Activated CD8-positive, alpha-beta memory T cell treated with anti-CD3 and anti-CD28 coated beads, Interleukin-2, amount 50 U/mL, for 4 hours (primary cell): ENCODE measurements around the gene DEF6.

ENCODE experiments used
- DNase-seq: peaks from one replicate; pipeline ENCODE4 v3.0.0-alpha.2; 2020

Gene DEF6, protein sequence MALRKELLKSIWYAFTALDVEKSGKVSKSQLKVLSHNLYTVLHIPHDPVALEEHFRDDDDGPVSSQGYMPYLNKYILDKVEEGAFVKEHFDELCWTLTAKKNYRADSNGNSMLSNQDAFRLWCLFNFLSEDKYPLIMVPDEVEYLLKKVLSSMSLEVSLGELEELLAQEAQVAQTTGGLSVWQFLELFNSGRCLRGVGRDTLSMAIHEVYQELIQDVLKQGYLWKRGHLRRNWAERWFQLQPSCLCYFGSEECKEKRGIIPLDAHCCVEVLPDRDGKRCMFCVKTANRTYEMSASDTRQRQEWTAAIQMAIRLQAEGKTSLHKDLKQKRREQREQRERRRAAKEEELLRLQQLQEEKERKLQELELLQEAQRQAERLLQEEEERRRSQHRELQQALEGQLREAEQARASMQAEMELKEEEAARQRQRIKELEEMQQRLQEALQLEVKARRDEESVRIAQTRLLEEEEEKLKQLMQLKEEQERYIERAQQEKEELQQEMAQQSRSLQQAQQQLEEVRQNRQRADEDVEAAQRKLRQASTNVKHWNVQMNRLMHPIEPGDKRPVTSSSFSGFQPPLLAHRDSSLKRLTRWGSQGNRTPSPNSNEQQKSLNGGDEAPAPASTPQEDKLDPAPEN

DNA sequence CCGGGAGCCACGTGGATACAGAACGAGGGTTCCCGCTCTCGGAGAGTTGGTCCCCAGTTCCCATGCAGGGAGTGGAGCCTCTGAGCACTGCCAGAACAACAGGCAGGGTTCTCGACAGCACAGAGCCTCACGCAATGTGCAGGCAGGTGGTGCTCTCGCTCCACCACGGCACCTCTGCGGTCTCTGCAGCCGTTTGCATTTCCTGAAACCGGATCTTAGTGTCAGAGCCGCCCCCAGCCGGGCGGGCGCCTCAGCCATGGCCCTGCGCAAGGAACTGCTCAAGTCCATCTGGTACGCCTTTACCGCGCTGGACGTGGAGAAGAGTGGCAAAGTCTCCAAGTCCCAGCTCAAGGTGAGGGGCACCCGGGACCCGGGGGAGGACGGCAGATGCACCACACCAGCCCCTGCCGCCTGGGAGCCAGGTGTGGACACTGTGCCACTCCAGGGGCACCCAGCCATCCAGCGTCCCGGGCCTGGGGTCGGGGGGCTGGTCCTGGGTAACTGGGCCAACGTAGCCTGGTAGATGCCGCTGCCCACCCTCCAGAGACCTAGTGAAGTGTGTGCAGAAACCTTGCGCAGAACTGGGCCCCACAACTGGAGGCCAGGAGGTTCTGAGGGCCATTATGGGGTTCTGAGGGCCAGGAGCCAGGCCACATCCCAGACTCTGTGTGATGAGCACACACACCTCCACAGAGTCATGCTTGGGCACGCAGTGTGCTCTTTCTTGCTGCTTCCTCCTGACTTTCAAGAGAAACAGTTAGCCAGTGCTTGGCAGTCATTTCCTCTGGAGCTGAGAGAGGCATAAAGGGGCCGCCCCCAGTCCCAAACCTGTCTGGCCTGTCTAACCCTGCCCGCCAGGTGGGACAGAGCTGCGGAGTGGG lies at the start of gene DEF6:
DEF6 (plus strand) TSS at position 218 of the 881 bp plus-strand sequence; CDS start at position 257, 39 bp downstream.
- DNase-seq: peak; percentile 88

DNA sequence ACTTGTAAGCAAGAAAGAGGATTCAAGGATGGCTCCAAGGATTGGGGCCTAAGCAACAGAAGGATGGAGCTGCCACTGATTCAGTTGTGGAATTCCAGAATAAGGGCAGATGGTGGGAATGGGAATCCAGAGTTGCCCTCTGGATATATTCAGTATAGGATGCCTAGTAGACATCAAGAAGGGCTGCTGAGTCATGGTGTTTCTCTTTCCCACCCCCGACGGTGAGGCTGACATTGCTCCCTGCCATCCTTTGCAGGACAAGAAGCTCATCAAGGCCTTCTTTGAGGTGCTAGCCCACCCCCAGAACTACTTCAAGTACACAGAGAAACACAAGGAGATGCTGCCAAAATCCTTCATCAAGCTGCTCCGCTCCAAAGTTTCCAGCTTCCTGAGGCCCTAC lies 49.3 kb upstream of the DEF6 start:
- DNase-seq: no peak

DNA sequence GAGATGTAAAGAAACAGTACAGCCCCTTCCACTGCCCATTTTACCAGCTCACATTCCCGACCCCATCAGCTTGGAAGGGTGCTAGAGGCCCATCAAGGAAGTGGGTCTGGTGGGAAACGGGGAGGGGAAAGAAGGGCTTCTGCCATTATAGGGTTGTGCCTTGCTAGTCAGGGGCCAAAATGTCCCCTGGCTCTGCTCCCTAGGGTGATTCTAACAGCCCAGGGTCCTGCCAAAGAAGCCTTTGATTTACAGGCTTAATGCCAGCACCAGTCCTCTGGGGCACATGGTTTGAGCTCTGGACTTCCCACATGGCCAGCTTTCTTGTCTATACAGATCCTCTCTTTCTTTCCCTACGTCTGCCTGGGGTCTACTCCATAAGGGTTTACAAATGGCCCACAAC lies 48.7 kb upstream of the DEF6 start:
- no peak for DNase-seq

DNA sequence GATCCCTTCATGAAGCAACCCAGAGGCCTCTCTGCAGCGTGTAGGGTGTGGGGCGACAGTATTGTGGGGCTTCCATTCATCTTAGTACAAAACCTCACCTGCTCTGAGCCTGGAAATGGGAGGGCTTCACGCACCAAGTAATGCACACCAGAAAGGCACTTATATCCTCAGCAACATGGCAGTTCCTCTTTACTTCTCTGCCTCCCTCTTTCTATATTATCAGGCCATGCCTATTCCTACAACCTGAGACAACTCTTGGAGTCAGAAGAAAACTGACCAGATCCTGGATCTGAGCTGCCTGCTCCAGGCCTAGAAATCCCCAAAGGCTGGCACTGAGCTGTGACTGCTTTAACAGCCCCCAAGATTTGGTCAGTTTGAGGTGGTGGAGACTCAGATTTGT lies 45.7 kb upstream of the DEF6 start:
- DNase-seq: no peak

DNA sequence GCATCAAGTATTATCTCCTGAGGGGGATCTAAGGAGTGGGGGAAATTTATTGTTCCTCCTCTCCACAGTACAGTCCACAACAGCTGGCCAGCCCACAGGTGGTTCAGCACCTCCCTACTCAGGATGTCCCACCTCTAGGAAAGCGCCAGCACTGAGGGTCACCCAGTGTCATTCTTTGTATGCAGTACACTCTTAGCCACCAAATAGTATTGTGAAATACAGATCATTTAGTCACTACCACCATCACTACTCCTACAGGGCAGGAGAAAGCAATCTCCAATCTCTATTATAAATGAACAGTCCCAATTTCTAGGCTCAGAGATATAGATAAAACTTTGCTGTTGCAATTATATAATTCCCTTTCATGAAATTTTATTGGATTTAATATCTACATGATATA lies 44.4 kb upstream of the DEF6 start:
- no peak for DNase-seq

DNA sequence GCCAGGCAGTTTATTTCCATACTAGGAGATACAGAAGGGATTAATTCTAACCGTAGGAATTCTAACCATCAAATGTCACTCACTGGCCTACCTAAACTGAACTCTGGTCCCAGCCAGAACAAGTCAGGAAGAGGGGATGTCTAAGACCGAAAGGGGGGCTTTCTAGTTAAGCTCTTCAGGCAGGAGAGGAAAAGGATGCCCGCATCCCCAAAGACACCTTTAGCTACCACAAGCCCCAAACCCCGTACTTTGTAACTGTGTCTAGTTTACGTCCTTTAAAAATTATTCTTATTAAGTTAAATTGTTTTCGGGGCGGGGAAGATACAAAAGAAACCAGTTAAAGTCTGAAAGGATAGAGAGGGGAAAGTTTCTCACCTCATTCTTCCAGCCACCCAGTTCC lies 39.3 kb upstream of the DEF6 start:
- DNase-seq: no peak

DNA sequence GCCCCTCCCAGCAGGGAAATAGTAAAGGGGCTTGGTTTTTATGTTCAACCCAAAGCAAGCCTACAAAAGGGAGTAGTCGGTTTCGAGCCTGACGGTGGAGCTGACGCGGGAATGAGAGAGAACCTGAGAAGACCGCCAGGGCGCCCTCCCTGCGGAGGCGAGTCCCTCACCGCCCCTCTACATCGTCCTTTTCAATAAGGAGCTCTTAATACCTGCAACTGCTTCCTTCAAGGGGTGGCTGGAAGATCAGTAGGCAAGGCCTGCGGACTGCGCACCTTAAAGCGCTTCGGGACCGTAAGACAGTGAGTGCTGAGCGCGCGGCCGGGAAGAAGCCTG lies 38.8 kb upstream of the DEF6 start:
- DNase-seq: peak; percentile 50

DNA sequence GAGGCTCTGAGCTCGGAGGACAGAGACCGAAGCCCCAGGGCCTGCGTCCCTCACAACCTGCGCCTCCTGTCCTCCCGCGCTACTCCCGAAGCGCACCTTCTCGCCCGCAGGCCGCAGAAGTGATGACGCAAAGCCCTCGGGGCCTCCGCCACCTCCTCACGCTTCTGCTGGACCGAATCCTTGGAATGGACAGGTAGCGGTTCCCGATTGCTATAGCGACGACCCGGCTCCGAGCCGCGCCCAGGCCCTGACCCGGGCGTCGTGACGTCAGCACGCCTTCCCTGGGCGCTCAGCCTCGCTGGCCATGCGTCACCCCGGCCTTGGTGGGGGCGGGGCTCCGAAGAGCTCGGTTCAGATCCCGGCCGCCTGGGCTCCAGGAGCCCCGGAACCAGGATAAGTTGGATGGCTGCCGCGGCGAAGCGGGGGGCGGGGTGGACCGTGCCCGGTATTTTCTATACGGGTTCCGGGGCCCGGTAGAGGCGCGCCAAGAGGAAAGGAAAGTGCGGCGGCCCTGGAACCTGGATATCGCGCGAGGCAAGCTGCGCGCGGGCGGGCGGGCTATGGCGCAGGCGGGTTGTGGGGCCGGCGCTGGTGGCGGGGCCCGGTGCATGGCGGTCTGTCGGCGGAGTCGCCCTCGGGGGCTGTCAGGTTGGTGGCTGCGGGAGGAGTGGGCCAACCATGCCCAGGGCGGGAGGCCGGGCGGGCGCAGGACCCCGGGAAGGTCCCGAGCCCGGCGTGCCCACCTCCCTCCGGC lies 38.2 kb upstream of the DEF6 start, which contains the start of gene ZNF76:
ZNF76 (plus strand) TSS at position 542 of the 754 bp plus-strand sequence. CDS start 21,417 bp downstream, outside the sequence.
- DNase-seq: peak; percentile 92

DNA sequence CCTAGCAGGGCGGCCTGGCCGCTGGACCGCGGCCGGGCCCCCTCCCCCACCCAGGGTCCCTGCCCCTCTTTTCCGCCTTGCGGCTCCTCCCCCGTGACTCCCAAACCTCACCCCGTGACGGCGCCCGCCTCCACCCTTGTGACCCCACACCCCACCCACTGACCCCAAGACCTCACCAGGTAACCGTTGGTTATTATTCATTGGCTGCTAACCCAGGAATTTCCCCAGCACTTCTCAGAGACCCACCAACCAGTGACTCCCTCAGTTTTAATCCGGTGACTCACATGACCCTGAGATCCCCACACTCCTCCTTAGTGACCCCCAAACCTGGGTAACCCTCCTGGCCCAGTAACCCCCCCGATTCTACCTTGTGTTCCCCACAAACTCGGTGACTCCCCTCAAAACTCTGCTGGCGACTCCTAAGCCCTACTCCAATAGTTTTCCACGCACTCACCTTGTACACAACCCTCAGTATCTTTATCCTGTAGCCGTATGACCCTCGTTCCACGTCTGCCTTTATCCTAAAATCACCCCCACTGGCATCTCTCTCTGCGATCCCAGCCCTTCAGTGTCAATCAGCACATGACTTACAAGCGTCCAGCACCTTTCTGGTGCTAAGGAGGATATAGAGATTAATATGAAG lies 37.5 kb upstream of the DEF6 start:
- DNase-seq: peak; percentile 82

DNA sequence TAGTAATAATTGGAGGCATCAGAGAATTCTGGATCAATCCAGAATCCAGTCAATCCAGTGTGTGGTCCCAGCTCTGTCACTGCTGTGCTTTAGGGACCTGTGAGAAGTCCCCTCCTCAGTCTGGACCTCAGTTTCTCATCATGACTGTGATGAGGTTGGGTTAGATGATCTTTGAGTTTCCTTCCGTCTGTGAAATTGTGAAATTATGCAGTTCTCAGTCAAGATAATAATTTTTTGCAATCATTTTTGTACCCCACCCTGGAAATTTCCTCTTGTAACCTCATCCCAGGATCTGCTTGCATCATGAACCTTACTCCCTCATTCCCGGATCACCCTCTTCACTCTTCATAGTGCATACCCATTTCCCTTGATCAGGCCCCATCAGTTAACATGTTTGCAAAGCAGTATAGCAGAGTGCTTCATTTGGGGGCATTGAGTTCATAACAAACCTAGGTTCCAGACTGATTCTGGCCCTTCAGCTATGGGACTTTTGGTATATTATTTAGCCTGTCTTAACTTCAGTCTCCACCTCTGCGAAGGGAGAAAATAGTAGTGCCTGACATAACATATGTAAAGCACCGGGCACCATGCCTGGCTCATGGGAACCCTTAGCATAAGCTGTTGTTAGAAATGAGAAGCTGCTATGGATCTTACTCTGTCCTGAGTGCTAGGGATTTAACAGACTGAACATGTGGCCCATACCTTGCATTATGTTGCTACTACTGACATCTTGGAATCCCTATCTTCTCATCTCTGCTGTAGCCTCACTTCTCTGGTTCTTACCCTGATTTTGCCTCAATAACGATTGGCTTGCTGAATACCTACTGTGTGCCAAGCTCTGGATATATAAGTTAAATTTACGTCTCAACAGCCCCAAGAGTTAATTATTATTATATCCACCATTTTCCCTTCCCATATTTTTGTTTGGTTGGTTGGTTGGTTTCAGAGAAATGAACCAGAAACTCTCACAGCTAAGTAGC lies 36.7 kb upstream of the DEF6 start:
- DNase-seq: no peak

DNA sequence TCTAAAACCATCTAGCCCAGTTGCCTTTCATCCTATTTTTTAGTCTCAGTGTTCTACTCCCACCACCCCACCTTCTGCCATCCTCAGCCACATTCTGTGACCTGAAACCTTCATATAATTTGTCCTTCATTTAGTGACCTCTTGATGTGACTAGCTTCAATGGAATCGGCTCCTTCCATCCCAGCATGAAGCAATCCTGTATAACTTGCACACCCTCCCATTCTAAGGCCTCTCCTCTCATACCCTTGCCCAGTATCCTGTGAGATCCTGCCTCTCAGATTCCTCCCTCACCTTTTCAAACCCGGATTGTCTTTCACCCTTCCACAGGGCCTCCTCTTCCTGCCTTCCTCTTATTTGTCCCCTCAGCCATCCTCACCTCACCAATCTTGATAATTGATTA lies 35.0 kb upstream of the DEF6 start:
- no peak for DNase-seq

DNA sequence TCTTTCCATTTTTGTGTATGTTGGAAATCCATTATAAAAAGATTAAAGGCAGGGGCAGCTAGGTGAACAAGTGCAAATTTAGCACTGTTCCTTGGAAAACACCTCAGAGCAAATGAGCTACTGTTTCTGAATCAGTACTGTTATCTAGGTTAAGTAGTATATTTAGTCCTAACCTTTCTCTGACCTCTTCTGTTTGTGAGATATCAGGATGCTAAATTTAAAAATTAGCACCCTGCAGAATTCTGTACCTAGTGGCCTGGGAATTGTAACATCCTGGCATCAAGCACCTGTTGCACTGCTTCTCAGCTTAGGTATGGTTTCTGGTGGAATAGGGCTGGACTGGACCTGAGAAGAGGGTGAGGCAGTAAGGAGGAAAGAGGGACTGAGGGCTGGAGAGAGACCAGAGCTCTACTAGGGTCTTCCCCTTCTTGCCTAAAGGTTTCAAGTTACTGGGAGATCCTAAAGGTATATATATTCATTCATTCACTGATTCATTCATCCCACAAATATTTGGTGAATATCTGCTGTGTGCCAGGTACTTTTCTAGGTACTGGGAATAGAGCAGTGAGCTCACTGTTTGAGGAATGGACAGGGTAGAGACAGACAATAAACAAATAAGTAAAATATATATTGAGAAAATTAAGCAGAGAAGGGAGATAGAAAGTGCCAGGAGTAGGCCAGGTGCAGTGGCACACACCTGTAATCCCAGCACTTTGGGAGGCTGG lies 32.9 kb upstream of the DEF6 start:
- no peak for DNase-seq

DNA sequence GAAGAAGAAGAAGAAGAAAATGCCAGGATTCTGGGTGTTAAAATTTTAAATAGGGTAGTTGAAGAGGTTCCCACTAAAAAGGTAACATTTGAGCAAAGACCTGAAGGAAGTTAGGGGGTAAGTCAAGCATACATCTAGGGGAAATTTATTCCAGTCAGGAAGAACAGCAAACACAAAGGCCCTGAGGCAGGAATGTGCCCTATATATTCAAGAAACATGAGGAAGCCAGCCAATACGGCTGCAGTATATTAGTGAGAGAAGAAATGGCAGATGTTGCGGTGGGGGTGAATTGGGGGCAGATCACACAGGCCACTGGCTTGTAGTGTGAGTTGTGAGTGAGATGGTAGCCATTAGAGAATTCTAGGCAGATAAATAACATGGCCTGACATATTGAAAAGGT lies 32.1 kb upstream of the DEF6 start:
- DNase-seq: no peak

DNA sequence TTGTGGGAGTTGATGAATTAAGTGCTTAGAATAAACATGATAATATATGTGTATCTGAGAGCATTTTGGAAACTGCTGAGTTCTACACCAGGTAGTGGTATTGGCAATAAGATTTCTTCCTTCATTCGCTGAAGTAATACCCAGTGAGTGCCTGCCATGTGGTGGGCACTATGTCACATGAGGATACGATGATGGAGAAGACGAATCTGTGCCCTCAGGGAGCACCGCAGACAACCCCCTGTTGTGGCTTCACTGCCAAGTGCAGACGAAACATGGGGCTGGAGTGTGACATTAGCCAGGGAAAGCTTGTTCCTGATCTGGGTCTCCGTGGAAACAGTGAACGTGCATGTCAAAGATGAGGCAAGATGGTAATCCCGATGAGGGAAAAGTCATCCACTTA lies 30.2 kb upstream of the DEF6 start:
- no peak for DNase-seq

DNA sequence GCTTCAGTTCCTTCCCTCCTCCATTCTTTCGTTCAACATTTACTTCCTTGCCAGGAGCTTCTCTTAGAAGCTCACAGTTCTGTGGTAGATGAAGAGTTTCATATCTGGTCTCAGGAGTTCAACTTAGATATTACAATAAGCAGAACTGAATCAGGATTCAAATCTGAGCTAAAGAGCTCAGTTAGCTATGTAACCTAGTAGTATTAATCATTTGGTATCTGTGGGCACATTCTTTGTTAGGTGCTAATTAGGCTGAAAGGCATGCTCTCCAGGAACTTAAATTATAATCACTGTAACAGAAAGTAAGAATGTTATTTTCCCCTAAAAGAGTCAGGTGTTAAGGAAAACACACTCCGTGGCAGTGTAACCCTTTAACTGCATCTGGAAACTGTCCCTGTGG lies 29.7 kb upstream of the DEF6 start:
- DNase-seq: no peak

DNA sequence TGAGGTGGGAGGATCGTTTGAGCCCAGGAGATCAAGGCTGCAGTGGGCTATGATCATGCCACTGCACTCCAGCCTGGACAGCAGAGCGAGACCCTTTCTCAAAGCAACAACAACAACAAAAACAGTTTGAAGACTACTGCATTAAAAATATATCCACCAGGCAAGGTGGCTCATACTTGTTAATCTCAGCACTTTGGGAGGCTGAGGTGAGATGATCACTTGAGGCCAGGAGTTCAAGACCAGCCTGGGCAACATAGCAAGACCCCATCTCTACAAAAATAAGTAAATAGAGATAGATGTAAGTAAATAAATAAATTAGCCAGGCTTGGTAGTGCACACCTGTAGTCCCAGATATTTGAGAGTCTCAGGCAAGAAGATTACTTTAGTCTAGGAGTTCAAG lies 25.6 kb upstream of the DEF6 start:
- DNase-seq: no peak

DNA sequence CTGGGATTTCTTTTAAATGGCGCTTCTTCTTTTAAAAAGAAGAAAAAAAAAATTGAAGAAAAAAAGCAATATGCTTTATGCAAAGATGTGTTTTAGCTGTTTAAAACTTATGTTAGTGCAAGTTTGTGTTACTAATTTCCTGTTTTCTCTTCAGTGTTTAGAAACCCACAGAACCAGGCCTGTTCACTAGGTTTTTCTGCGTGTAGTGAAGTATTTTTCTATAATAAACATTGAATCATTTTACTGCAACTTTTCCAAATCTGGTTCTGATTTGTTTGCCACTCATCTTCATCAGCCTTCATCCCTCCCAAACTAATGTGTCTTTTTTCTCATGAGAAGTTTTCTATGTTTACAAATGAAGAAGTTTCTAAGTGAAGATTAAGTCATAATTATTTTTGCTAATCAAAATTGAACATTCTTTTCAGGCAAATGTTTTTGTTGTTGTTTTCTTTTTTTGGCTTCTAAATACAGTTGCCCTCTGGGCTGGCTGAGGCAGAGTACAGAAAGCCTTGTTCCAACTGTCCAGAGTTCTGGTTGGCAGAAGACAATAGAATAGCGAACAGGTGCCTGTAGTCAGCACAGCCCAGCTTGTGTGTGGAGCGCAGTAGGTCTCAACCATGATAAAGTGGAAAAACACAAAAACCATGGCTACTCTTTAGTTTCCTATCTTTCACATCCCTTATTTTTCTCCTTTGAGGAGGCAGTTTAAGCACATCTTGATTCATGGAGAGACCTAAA lies 23.6 kb upstream of the DEF6 start:
- DNase-seq: no peak

DNA sequence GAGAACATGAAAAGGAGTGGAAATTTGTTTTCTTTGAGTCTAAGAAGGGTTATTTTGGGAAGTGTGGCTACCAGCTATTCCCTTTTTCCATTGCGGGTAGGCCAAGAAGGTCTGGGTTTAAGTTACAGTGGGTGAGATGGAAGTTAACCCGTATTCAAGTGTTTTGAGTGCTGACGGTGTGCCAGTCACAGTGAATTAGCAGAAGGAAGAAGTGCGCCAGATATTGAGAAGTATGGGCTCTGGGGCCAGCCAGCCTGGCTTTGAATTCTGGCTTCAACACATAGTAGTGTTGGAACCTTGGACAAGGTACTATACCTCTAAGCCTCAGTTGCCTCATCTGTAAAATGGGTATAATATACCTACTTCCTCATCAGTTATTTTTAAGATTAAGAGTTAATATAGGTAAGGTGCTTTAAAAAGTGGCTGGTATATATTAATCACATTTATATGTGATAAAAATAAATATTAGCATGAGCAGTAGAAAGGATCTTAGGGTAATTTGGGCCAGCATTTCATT lies 21.8 kb upstream of the DEF6 start:
- DNase-seq: no peak

DNA sequence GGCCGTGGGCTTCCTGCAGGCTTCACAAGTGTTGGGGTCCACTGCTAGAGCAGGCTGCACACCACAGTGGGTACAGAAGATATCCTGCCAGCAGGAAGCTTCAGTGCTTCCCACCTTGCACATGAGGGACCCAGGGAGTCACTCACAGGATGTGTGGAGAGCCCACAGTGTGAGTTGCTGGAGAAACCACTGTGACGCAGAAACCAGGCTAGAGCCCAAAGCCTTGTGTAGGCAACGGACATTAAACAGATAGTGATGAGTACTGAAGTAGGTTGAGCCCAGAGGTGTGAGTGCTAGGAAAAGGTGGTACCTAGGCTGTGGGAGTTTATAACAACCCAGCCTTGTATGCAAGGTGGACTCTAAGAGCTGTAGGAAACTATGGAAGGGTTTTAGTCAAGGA lies 18.9 kb upstream of the DEF6 start:
- DNase-seq: no peak
